Measurements from ENCODE around the gene DOCK9.

DNA sequence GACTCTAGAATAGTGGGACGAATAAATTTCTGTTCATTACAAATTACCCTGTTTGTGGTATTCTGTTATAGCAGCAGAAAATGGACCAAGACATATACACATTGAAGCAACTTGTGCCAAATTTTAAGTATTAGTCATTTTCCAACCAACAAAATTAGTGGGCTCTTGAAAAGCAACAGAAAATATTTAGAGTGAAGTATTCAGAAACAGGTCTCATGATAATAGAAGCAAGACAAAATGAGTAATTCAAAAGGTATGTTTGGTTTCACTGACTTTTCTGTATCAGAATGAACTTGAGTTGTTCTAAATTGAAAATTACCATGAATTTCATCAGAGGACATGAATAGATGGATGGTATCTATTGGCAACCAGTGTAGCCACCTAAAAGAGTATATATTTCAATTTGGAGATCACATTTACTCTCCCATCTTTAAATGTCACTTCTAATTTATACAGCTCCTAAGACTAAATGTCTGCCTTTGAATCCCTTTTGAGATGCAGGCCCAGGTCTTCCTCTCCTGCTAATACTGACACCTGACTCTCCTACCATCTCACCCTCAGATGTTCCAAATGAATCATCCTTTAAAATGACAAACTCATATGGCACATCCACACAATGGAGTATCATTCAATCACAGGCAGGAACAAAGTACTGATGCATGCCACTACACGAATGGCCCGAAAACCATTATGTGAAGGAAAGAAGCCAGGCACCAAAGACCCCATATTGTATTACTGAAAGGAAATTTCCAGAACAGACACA, 40.7 kb upstream of the DOCK9 start:
- TF ChIP-seq, protein P1, sequence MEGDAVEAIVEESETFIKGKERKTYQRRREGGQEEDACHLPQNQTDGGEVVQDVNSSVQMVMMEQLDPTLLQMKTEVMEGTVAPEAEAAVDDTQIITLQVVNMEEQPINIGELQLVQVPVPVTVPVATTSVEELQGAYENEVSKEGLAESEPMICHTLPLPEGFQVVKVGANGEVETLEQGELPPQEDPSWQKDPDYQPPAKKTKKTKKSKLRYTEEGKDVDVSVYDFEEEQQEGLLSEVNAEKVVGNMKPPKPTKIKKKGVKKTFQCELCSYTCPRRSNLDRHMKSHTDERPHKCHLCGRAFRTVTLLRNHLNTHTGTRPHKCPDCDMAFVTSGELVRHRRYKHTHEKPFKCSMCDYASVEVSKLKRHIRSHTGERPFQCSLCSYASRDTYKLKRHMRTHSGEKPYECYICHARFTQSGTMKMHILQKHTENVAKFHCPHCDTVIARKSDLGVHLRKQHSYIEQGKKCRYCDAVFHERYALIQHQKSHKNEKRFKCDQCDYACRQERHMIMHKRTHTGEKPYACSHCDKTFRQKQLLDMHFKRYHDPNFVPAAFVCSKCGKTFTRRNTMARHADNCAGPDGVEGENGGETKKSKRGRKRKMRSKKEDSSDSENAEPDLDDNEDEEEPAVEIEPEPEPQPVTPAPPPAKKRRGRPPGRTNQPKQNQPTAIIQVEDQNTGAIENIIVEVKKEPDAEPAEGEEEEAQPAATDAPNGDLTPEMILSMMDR (conservative IDR thresholded peaks at IDR 0.05 in 1 of 2, IDR thresholded peaks at IDR 0.05 in 1 of 2; ENCODE audit: low read depth in 1 of 2, low read length in 2 of 2): no peak
- no peak for TF ChIP-seq EZH2 (IDR thresholded peaks at IDR 0.05; ENCODE audit: low read length, missing control alignments)
